ENCODE measurements around the gene CERK. TPM values are rescaled to one million over a fixed set of nuclear protein-coding genes. Genes with fewer than 3 reads are reported as not detected.

CERK gene
- total and polyA plus RNA-seq, 2 of the 13 experiments (the other 11 are each of a cell fraction or from before 2014, with no cell fraction given) = 40.3 to 41.9 TPM

DNA sequence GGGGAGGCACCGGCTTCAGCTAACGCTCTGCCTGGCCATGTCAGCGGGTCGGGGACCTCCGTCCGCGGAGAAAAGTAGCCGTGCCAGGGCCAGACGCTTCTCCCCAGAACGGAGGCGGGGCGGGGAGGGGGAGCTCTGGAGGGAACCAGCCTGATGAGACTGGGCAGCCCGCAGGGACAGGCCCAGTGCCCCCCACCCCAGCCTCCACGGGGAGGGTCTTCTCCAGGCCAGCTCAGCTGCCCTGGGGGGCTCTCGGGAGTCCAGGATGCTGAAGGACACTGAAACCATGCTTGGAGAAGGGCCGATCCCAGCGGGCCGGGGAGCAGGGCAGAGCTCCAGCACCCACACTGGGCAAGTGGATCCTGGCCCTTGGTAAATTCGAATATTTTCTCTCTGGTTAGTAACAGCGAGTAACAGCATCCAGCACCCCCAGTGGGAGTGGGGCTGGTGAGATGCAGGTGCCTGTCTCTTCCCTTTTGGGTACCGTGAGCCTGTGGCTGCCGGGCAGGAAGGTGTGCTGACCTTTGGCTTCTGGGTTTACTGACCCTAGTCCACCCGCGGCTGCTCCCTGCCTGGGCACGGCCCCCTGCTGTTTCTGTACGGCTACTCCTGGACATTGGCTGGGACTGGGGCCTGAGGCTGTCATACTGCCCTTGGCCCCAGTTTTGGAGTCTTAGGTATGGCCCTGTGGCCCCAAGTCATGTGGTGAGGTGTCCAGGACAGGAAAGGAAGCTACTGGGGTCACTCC, 82.0 kb downstream of the CERK start (continued):
- TF ChIP-seq HNRNPLL (IDR thresholded peaks at IDR 0.05; ENCODE audit: low read depth, low read length, poor library complexity, severe bottlenecking) (no peak), ZNF552 (CRISPR knock-in tag; IDR thresholded peaks at IDR 0.05; ENCODE audit: borderline replicate concordance) (no peak), ZNF354B (CRISPR knock-in tag; IDR thresholded peaks at IDR 0.05) (no peak), ZSCAN22 (CRISPR knock-in tag; IDR thresholded peaks at IDR 0.05) (no peak), PHF20 (CRISPR knock-in tag; IDR thresholded peaks at IDR 0.05) (no peak), SMC3 (IDR thresholded peaks at IDR 0.05; ENCODE audit: low read length) (peak; percentile 56), RAD21 (CRISPR knock-in tag; IDR thresholded peaks at IDR 0.05) (peak; percentile 64), ARNT (IDR thresholded peaks at IDR 0.05) (no peak), ZNF720 (CRISPR knock-in tag; IDR thresholded peaks at IDR 0.05) (no peak), ZBTB38 (CRISPR knock-in tag; IDR thresholded peaks at IDR 0.05) (peak; percentile 46; the same call in 1 of the 2 replicates)
- TF ChIP-seq, protein P1, sequence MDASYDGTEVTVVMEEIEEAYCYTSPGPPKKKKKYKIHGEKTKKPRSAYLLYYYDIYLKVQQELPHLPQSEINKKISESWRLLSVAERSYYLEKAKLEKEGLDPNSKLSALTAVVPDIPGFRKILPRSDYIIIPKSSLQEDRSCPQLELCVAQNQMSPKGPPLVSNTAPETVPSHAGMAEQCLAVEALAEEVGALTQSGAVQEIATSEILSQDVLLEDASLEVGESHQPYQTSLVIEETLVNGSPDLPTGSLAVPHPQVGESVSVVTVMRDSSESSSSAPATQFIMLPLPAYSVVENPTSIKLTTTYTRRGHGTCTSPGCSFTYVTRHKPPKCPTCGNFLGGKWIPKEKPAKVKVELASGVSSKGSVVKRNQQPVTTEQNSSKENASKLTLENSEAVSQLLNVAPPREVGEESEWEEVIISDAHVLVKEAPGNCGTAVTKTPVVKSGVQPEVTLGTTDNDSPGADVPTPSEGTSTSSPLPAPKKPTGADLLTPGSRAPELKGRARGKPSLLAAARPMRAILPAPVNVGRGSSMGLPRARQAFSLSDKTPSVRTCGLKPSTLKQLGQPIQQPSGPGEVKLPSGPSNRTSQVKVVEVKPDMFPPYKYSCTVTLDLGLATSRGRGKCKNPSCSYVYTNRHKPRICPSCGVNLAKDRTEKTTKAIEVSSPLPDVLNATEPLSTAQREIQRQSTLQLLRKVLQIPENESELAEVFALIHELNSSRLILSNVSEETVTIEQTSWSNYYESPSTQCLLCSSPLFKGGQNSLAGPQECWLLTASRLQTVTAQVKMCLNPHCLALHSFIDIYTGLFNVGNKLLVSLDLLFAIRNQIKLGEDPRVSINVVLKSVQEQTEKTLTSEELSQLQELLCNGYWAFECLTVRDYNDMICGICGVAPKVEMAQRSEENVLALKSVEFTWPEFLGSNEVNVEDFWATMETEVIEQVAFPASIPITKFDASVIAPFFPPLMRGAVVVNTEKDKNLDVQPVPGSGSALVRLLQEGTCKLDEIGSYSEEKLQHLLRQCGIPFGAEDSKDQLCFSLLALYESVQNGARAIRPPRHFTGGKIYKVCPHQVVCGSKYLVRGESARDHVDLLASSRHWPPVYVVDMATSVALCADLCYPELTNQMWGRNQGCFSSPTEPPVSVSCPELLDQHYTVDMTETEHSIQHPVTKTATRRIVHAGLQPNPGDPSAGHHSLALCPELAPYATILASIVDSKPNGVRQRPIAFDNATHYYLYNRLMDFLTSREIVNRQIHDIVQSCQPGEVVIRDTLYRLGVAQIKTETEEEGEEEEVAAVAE (CRISPR knock-in tag; IDR thresholded peaks at IDR 0.05; ENCODE audit: borderline replicate concordance) = no peak
- TF ChIP-seq, protein P2, sequence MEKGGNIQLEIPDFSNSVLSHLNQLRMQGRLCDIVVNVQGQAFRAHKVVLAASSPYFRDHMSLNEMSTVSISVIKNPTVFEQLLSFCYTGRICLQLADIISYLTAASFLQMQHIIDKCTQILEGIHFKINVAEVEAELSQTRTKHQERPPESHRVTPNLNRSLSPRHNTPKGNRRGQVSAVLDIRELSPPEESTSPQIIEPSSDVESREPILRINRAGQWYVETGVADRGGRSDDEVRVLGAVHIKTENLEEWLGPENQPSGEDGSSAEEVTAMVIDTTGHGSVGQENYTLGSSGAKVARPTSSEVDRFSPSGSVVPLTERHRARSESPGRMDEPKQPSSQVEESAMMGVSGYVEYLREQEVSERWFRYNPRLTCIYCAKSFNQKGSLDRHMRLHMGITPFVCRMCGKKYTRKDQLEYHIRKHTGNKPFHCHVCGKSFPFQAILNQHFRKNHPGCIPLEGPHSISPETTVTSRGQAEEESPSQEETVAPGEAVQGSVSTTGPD (CRISPR knock-in tag; IDR thresholded peaks at IDR 0.05) = no peak
- TF ChIP-seq, protein P3, sequence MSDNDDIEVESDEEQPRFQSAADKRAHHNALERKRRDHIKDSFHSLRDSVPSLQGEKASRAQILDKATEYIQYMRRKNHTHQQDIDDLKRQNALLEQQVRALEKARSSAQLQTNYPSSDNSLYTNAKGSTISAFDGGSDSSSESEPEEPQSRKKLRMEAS (IDR thresholded peaks at IDR 0.05) = no peak
- TF ChIP-seq, protein P4, sequence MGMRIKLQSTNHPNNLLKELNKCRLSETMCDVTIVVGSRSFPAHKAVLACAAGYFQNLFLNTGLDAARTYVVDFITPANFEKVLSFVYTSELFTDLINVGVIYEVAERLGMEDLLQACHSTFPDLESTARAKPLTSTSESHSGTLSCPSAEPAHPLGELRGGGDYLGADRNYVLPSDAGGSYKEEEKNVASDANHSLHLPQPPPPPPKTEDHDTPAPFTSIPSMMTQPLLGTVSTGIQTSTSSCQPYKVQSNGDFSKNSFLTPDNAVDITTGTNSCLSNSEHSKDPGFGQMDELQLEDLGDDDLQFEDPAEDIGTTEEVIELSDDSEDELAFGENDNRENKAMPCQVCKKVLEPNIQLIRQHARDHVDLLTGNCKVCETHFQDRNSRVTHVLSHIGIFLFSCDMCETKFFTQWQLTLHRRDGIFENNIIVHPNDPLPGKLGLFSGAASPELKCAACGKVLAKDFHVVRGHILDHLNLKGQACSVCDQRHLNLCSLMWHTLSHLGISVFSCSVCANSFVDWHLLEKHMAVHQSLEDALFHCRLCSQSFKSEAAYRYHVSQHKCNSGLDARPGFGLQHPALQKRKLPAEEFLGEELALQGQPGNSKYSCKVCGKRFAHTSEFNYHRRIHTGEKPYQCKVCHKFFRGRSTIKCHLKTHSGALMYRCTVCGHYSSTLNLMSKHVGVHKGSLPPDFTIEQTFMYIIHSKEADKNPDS (CRISPR knock-in tag; IDR thresholded peaks at IDR 0.05) = no peak
- TF ChIP-seq, protein P5, sequence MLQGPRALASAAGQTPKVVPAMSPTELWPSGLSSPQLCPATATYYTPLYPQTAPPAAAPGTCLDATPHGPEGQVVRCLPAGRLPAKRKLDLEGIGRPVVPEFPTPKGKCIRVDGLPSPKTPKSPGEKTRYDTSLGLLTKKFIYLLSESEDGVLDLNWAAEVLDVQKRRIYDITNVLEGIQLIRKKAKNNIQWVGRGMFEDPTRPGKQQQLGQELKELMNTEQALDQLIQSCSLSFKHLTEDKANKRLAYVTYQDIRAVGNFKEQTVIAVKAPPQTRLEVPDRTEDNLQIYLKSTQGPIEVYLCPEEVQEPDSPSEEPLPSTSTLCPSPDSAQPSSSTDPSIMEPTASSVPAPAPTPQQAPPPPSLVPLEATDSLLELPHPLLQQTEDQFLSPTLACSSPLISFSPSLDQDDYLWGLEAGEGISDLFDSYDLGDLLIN (CRISPR knock-in tag; IDR thresholded peaks at IDR 0.05; ENCODE audit: borderline replicate concordance) = no peak

Measured in HepG2 (cell line).